K562 (cell line): ENCODE measurements around the gene NCOA3. TPM values are rescaled to one million over a fixed set of nuclear protein-coding genes. Genes with fewer than 3 reads are reported as not detected.

Source experiments
- ATAC-seq: fragments of 200-7000 bp; cut with Tn5 transposase; 3 replicates; pipeline ENCODE4 v1.9.1; 2020; ENCODE audit warnings: moderate library complexity
- BruUV-seq: library from RNA; stranded (reverse); fragments of 400-500 nt; replicated peaks from 2 replicates; lab custom pipeline; 2021; lab: Mats Ljungman, UMichigan
- CTCF ChIA-PET: fragments of 300-600 bp; formaldehyde crosslinking; extraction: SDS; loops from one replicate; lab custom pipeline; 2021; ENCODE audit warnings: low intra/inter-chr PET ratio; lab: Yijun Ruan, JAX
- POLR2A ChIA-PET: fragments of 300-600, 350-650 bp; sonication (Branson Sonifier 250); formaldehyde crosslinking; extraction: SDS; loops from one replicate; lab custom pipeline; 2021; ENCODE audit warnings: antibody characterized with exemption, inconsistent platforms; lab: Yijun Ruan, JAX
- DNase-seq, 4 experiments: peaks; one replicate each; pipeline versions ENCODE4 v3.0.0 to v3.0.0-alpha.2; 2011 to 2018; ENCODE audit warnings: low spot score in 3 of 4, mixed read lengths in 3 of 4; ENCODE audit errors: extremely low read depth in 1 of 4
- FAIRE-seq: peaks from 2 replicates; lab custom pipeline; 2011; peaks lifted over from hg19 to GRCh38; lab: Jason Lieb, UNC
- H2AFZ ChIP-seq: 2 replicates; pipeline ENCODE4 v1.6.0; 2011; ENCODE audit warnings: low read depth, low read length, control low read depth, inconsistent platforms
- H3K27ac ChIP-seq: fragments of 200-600 bp; 3 replicates; pipeline ENCODE4 v1.8.0; 2011; ENCODE audit warnings: low read depth, mild to moderate bottlenecking, control low read depth, inconsistent platforms, low read length, moderate library complexity, mixed read lengths; ENCODE audit errors: extremely low read depth
- H3K27me3 ChIP-seq, 2 experiments: fragments of 300-600 bp in 1 of 2; 2 replicates in 1 of 2; 3 replicates in 1 of 2; pipeline versions ENCODE4 v1.6.0 to v1.8.0; 2011; ENCODE audit warnings: inconsistent platforms in 2 of 2, low read length in 2 of 2, mild to moderate bottlenecking in 1 of 2, mixed read lengths in 1 of 2, moderate library complexity in 1 of 2; ENCODE audit not compliant: control insufficient read depth in 2 of 2, insufficient read depth in 2 of 2
- H3K36me3 ChIP-seq: fragments of 300-600 bp; 3 replicates; pipeline ENCODE4 v1.8.0; 2011; ENCODE audit warnings: mild to moderate bottlenecking, low read length, inconsistent platforms; ENCODE audit not compliant: control insufficient read depth, insufficient read depth
- H3K4me1 ChIP-seq, 2 experiments: fragments of 200-600 bp in 1 of 2; replicated peaks in 1 of 2; 2 replicates in 1 of 2; 3 replicates in 1 of 2; pipeline versions ENCODE4 v1.5.1 to v1.8.0; 2011; ENCODE audit warnings: inconsistent platforms in 2 of 2, low read length in 2 of 2, mild to moderate bottlenecking in 1 of 2, mixed read lengths in 1 of 2, moderate library complexity in 1 of 2; ENCODE audit not compliant: control insufficient read depth in 2 of 2, insufficient read depth in 2 of 2
- H3K4me2 ChIP-seq: 2 replicates; pipeline ENCODE4 v1.6.1; 2011; ENCODE audit warnings: low read length, control low read depth, inconsistent platforms, mixed read lengths; ENCODE audit not compliant: insufficient read depth
- H3K4me3 ChIP-seq: fragments of 200-600 bp; sonication (generic), shearing (Covaris generic); 2 replicates; pipeline ENCODE4 v1.5.1; 2016; ENCODE audit warnings: control low read depth, inconsistent platforms
- H3K79me2 ChIP-seq: fragments of 200-600 bp; 3 replicates; pipeline ENCODE4 v1.8.0; 2011; ENCODE audit warnings: low read length, inconsistent platforms; ENCODE audit not compliant: control insufficient read depth, insufficient read depth
- H3K9ac ChIP-seq, 2 experiments: 2 replicates each; pipeline versions ENCODE4 v1.6.0 to v1.6.1; 2011; ENCODE audit warnings: low read depth in 2 of 2, low read length in 2 of 2, control low read depth in 1 of 2, inconsistent platforms in 1 of 2, mild to moderate bottlenecking in 1 of 2, mixed read lengths in 1 of 2; ENCODE audit not compliant: insufficient read depth in 1 of 2
- H3K9me1 ChIP-seq: one replicate; pipeline ENCODE4 v1.6.0; 2011; ENCODE audit warnings: inconsistent platforms, mild to moderate bottlenecking, low read length, moderate library complexity; ENCODE audit not compliant: control insufficient read depth, insufficient read depth
- H3K9me3 ChIP-seq: replicated peaks from 2 replicates; pipeline ENCODE4 v1.5.1; 2011; ENCODE audit warnings: low read depth, low read length, inconsistent platforms; ENCODE audit not compliant: control insufficient read depth, insufficient read depth
- H4K20me1 ChIP-seq: replicated peaks from 2 replicates; pipeline ENCODE4 v1.6.1; 2011; ENCODE audit warnings: low read length, inconsistent platforms, mixed read lengths; ENCODE audit not compliant: control insufficient read depth, insufficient read depth
- CBFA2T3 ChIP-seq: fragments of 450-650 bp; IDR thresholded peaks from 2 replicates; pipeline ENCODE4 v1.6.1; 2017
- MGA ChIP-seq: fragments of 450-650 bp; IDR thresholded peaks from 2 replicates; pipeline ENCODE4 v1.6.1; 2016; ENCODE audit warnings: mild to moderate bottlenecking, moderate library complexity
- MTA1 ChIP-seq: fragments of 450-650 bp; IDR thresholded peaks from 2 replicates; pipeline ENCODE4 v1.6.1; 2017; ENCODE audit warnings: borderline replicate concordance
- WGBS: fragments of 100-300 bp; shearing (Covaris generic); methylation state at CpG from one replicate; pipeline ENCODE4 v1.1.6; 2016; ENCODE audit warnings: low coverage, mixed read lengths; ENCODE audit not compliant: insufficient coverage; ENCODE audit errors: missing lambda C conversion rate; 5-methylcytosine and 5-hydroxymethylcytosine counted together
- in situ Hi-C: fragments of 300-500 bp; cut with MboI; formaldehyde crosslinking; loops from 4 replicates; pipeline ENCODE4 v1.15.0; 2018; ENCODE audit warnings: inconsistent platforms, mixed read lengths
- intact Hi-C: fragments of 100-400 bp; cut with micrococcal nuclease; formaldehyde crosslinking; loops from 2 replicates; pipeline ENCODE4 v1.14.2; 2022
- polyA plus RNA-seq, 8 experiments: library from polyadenylated mRNA; depleted of rRNA in 4 of 8; stranded (reverse) in 5 of 8; unstranded in 3 of 8; fragments of >200 nt; fragmentation: Nextera tagmentation in 2 of 8; fragmentation: Illumina TruSeq in 1 of 8; extraction: Ambion mirVana in 2 of 8; extraction: Trizol in 1 of 8; gene quantifications; 2 replicates each; pipeline versions ENCODE4 v1.2.1 to v1.2.3, GENCODE V29; 2011 to 2014; ENCODE audit warnings: inconsistent platforms in 1 of 8, missing spikeins in 1 of 8
- total RNA-seq, 7 experiments: library from RNA; depleted of rRNA in 6 of 7; stranded (reverse); fragments of >200 nt in 6 of 7; fragmentation: Illumina TruSeq in 2 of 7; extraction: Trizol in 2 of 7; gene quantifications; 2 replicates each; pipeline versions ENCODE4 v1.2.1 to v1.2.3, GENCODE V29; 2011 to 2021; ENCODE audit warnings: low replicate concordance in 1 of 7
- TF ChIP-seq, protein P1 (sequence below): fragments of 450-650 bp; IDR thresholded peaks from 2 replicates; pipeline ENCODE4 v1.6.1; 2018; ENCODE audit not compliant: partially characterized antibody

Gene NCOA3
- total and polyA plus RNA-seq, 9 of the 15 experiments (the other 6 are each of a cell fraction or from before 2014, with no cell fraction given) = 3.2 to 24.3 (median 14.4) TPM

- H3K27me3 ChIP-seq = no peaks in the 10 kb centered on the region
- peak overlapping the region; percentile 70 for H2AFZ ChIP-seq
- in situ Hi-C loops = no loop called here
- POLR2A ChIA-PET = no interaction called here
- H3K9ac ChIP-seq = no peak overlapping the region
- BruUV-seq = no TSS peak
- WGBS = 62% methylated on average over 16 of the region's 16 CpGs
- H3K9me1 ChIP-seq = no peaks in the 10 kb centered on the region
- no peaks in the 10 kb centered on the region for H3K79me2 ChIP-seq
- FAIRE-seq (no peak), ATAC-seq (peak; percentile 36; the same call in 1 of the 3 replicates), DNase-seq (peak in 3 of 4 experiments; percentile 45 to 61 (median 50))
- H3K4me1 ChIP-seq = peaks cover 0 to 21% of the 10 kb centered on the region in 2 experiments; a peak in 4 of 5 replicates
- no peak overlapping the region for H3K27ac ChIP-seq
- intact Hi-C loops = no loop called here
- H3K4me2 ChIP-seq = no peak overlapping the region
- CTCF ChIA-PET = no interaction called here
- H3K9me3 ChIP-seq = no peaks in the 10 kb centered on the region; the same call in 1 of the 2 replicates
- H3K36me3 ChIP-seq = no peaks in the 10 kb centered on the region
- no peak overlapping the region for H3K4me3 ChIP-seq
- no peaks in the 10 kb centered on the region for H4K20me1 ChIP-seq
- TF ChIP-seq CBFA2T3 (no peak), MGA (peak; percentile 52; the same call in 1 of the 2 replicates), MTA1 (no peak)
- TF ChIP-seq, protein P1, sequence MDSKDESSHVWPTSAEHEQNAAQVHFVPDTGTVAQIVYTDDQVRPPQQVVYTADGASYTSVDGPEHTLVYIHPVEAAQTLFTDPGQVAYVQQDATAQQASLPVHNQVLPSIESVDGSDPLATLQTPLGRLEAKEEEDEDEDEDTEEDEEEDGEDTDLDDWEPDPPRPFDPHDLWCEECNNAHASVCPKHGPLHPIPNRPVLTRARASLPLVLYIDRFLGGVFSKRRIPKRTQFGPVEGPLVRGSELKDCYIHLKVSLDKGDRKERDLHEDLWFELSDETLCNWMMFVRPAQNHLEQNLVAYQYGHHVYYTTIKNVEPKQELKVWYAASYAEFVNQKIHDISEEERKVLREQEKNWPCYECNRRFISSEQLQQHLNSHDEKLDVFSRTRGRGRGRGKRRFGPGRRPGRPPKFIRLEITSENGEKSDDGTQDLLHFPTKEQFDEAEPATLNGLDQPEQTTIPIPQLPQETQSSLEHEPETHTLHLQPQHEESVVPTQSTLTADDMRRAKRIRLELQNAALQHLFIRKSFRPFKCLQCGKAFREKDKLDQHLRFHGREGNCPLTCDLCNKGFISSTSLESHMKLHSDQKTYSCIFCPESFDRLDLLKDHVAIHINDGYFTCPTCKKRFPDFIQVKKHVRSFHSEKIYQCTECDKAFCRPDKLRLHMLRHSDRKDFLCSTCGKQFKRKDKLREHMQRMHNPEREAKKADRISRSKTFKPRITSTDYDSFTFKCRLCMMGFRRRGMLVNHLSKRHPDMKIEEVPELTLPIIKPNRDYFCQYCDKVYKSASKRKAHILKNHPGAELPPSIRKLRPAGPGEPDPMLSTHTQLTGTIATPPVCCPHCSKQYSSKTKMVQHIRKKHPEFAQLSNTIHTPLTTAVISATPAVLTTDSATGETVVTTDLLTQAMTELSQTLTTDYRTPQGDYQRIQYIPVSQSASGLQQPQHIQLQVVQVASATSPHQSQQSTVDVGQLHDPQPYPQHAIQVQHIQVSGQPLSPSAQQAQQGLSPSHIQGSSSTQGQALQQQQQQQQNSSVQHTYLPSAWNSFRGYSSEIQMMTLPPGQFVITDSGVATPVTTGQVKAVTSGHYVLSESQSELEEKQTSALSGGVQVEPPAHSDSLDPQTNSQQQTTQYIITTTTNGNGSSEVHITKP = no peak
Observed at GRCh38 chr20:47465335-47466090, 36.2 kb upstream of the NCOA3 start.
